Right lung (tissue), 10 donors: ENCODE measurements around the gene PDIA3. TPM values are rescaled to one million over a fixed set of nuclear protein-coding genes. Genes with fewer than 3 reads are reported as not detected.
"Not testable (repeated sequence)": the region's sequence is repeated elsewhere in the genome, so short reads cannot be mapped to it uniquely, and the experiment has no call there.

Experiments used
- DNase-seq, 2 donors: peaks; one replicate each; pipeline ENCODE4 v3.0.0-alpha.2; 2013
- long read RNA-seq, 8 donors: transcript quantifications; one replicate each; lab custom pipeline, GENCODE V29; 2026
- polyA plus RNA-seq, 5 donors: library from polyadenylated mRNA; unstranded; fragments of 120-200 nt; gene quantifications; one replicate each; pipeline versions ENCODE4 v1.2.1 to v1.2.3, GENCODE V29; 2013; ENCODE audit warnings: inconsistent platforms in 1 of 5, low replicate concordance in 1 of 5; ENCODE audit not compliant: insufficient read length in 5 of 5, insufficient read depth in 1 of 5

PDIA3 gene
- 100 to 1,000 TPM; 462 to 618 (median 488) TPM for polyA plus RNA-seq
- long read RNA-seq, donor 1, transcript PDIA3-201 (13 exons, 3,727 nt): major isoform, 152 of 442 reads
- long read RNA-seq, donor 1, transcript PDIA3-206 (2 exons, 739 nt): minor isoform, 10 of 442 reads
- long read RNA-seq, donor 1, partial matches to known transcripts: 264 of 442 reads
- long read RNA-seq, donor 1, other reads (novel, unspliced or antisense): 16 of 442 reads
- long read RNA-seq, donor 2, transcript PDIA3-201 (13 exons, 3,727 nt): major isoform, 110 of 226 reads
- long read RNA-seq, donor 2, transcript PDIA3-206 (2 exons, 739 nt): minor isoform, 6 of 226 reads
- long read RNA-seq, donor 2, partial matches to known transcripts: 104 of 226 reads
- long read RNA-seq, donor 2, other reads (novel, unspliced or antisense): 6 of 226 reads
- long read RNA-seq, donor 3, transcript PDIA3-206 (2 exons, 739 nt): minor isoform, 10 of 385 reads
- long read RNA-seq, donor 3, transcript PDIA3-201 (13 exons, 3,727 nt): major isoform, 144 of 385 reads
- long read RNA-seq, donor 3, partial matches to known transcripts: 225 of 385 reads
- long read RNA-seq, donor 3, other reads (novel, unspliced or antisense): 6 of 385 reads
- long read RNA-seq, donor 4, transcript PDIA3-201 (13 exons, 3,727 nt): major isoform, 65 of 165 reads
- long read RNA-seq, donor 4, partial matches to known transcripts: 97 of 165 reads
- long read RNA-seq, donor 4, other reads (novel, unspliced or antisense): 0 of 165 reads
- long read RNA-seq, donor 5, transcript PDIA3-201 (13 exons, 3,727 nt): major isoform, 153 of 435 reads
- long read RNA-seq, donor 5, partial matches to known transcripts: 273 of 435 reads
- long read RNA-seq, donor 5, other reads (novel, unspliced or antisense): 8 of 435 reads
- long read RNA-seq, donor 6, transcript PDIA3-201 (13 exons, 3,727 nt): major isoform, 170 of 455 reads
- long read RNA-seq, donor 6, partial matches to known transcripts: 269 of 455 reads
- long read RNA-seq, donor 6, other reads (novel, unspliced or antisense): 12 of 455 reads
- long read RNA-seq, donor 7, transcript PDIA3-201 (13 exons, 3,727 nt): major isoform, 178 of 296 reads
- long read RNA-seq, donor 7, partial matches to known transcripts: 110 of 296 reads
- long read RNA-seq, donor 7, other reads (novel, unspliced or antisense): 6 of 296 reads
- long read RNA-seq, donor 8, transcript PDIA3-201 (13 exons, 3,727 nt): major isoform, 55 of 104 reads
- long read RNA-seq, donor 8, partial matches to known transcripts: 47 of 104 reads
- long read RNA-seq, donor 8, other reads (novel, unspliced or antisense): 0 of 104 reads

GRCh38 chr15:43746245-43746902 is at the start of gene PDIA3:
Gene PDIA3 (plus strand): TSS chr15:43746438. CDS start chr15:43746540, 102 bp downstream.
- peak; percentile 94 for DNase-seq

- no peak for DNase-seq
Measured at GRCh38 chr15:43702174-43702573, 44.1 kb upstream of the PDIA3 start.

- no peak for DNase-seq
Measured at GRCh38 chr15:43702701-43703424, 43.4 kb upstream of the PDIA3 start.

GRCh38 chr15:43710431-43711131 is 35.7 kb upstream of the PDIA3 start:
- DNase-seq: not testable (repeated sequence)

- DNase-seq: no peak
Measured at GRCh38 chr15:43723151-43723550, 23.1 kb upstream of the PDIA3 start.

GRCh38 chr15:43726306-43726705 is 19.9 kb upstream of the PDIA3 start:
- DNase-seq: not testable (repeated sequence)

- DNase-seq: not testable (repeated sequence)
Measured at GRCh38 chr15:43728053-43728725, 18.0 kb upstream of the PDIA3 start.

GRCh38 chr15:43735416-43735815 is 10.8 kb upstream of the PDIA3 start:
- no peak for DNase-seq

- DNase-seq: peak; percentile 25
Measured at GRCh38 chr15:43746903-43747309, 668 bp downstream of the PDIA3 start.

- no peak for DNase-seq
Measured at GRCh38 chr15:43748376-43748775, 2.1 kb downstream of the PDIA3 start.

- DNase-seq: no peak
Measured at GRCh38 chr15:43749690-43750345, 3.6 kb downstream of the PDIA3 start.

- DNase-seq: no peak
Measured at GRCh38 chr15:43751885-43752284, 5.6 kb downstream of the PDIA3 start.

GRCh38 chr15:43762824-43763223 is 16.6 kb downstream of the PDIA3 start:
- DNase-seq: no peak

- DNase-seq: no peak
Measured at GRCh38 chr15:43763819-43764446, 17.7 kb downstream of the PDIA3 start.

- peak in 1 of 2 donors; percentile 34 for DNase-seq
Measured at GRCh38 chr15:43769584-43770228, 23.5 kb downstream of the PDIA3 start.

- no peak for DNase-seq
Measured at GRCh38 chr15:43771816-43772215, 25.6 kb downstream of the PDIA3 start.

GRCh38 chr15:43772624-43773023 is 26.4 kb downstream of the PDIA3 start:
- DNase-seq: no peak
